ENCODE results near the gene FOXL3.

- TF ChIP-seq, protein P1, sequence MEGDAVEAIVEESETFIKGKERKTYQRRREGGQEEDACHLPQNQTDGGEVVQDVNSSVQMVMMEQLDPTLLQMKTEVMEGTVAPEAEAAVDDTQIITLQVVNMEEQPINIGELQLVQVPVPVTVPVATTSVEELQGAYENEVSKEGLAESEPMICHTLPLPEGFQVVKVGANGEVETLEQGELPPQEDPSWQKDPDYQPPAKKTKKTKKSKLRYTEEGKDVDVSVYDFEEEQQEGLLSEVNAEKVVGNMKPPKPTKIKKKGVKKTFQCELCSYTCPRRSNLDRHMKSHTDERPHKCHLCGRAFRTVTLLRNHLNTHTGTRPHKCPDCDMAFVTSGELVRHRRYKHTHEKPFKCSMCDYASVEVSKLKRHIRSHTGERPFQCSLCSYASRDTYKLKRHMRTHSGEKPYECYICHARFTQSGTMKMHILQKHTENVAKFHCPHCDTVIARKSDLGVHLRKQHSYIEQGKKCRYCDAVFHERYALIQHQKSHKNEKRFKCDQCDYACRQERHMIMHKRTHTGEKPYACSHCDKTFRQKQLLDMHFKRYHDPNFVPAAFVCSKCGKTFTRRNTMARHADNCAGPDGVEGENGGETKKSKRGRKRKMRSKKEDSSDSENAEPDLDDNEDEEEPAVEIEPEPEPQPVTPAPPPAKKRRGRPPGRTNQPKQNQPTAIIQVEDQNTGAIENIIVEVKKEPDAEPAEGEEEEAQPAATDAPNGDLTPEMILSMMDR (IDR thresholded peaks at IDR 0.05; ENCODE audit: poor library complexity), result no peak
- no peak for TF ChIP-seq EZH2phosphoT487 (IDR thresholded peaks at IDR 0.05; ENCODE audit: low read depth, severe bottlenecking, unreplicated experiment)
- no peak for TF ChIP-seq EZH2 (IDR thresholded peaks at IDR 0.05; ENCODE audit: borderline replicate concordance)
Measured at GRCh38 chr7:326809-327232, 36.9 kb downstream of the FOXL3 start.

Measured in hepatocyte (in vitro differentiated cells).